ENCODE data around the gene LETMD1. TPM values are rescaled to one million over a fixed set of nuclear protein-coding genes. Genes with fewer than 3 reads are reported as not detected.

LETMD1 gene
- total and polyA plus RNA-seq, 2 of the 8 experiments (the other 6 are each of a cell fraction or from before 2014, with no cell fraction given): 39.4 to 65.3 TPM

DNA sequence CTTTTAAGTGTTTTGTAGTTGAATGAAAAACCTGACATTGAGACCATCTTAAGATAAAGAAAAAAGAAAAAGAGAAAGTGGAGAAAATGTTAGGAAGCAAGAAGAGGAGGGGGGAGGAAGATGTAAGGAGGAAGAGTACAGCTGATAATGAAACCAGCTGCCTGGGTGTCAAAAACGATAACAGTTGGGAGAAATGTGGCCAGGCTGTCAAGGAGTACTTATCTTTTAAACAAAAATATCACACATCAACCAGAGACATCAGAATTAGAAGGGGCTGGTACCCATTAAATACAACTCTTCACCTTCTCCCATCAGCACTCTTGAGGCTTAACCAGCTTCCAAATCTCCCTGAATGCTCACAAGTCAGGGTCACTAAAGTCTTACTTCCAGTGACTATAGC lies 26.4 kb upstream of the LETMD1 start:
- CTCF ChIA-PET (ENCODE audit: partially characterized antibody): interaction anchor here (0.6 to 8.0 kb wide), 7 partner anchors 9 to 330 kb away, joined by 3 to 66 read pairs (median 3); no protein-coding TSS in a partner anchor

More for the DNA sequence above, 26.4 kb upstream of the LETMD1 start:
- Histone ChIP-seq H3K79me2 (ENCODE audit: control insufficient read depth in 1 of 2, insufficient read depth in 2 of 2, low read length in 2 of 2) (peaks cover 15 to 85% of the 10 kb centered on the region in 2 experiments), H2BK12ac (ENCODE audit: low read depth, low read length) (no peak overlapping the region), H3K9ac (replicated peaks in 1 of 4; ENCODE audit: extremely low read depth in 1 of 4, low read depth in 3 of 4, low read length in 3 of 4) (no peak overlapping the region), H4K91ac (replicated peaks; ENCODE audit: insufficient read length, low read length) (no peak overlapping the region), H2AFZ (ENCODE audit: low read length) (no peak overlapping the region), H3K79me1 (ENCODE audit: low read depth, low read length) (peaks cover 4% of the 10 kb centered on the region; the same call in 1 of the 2 replicates), H4K5ac (ENCODE audit: insufficient read length, low read depth, low read length) (no peak overlapping the region), H3K9me3 (ENCODE audit: insufficient read depth in 2 of 2, low read depth in 1 of 2, low read length in 1 of 2) (no peaks in the 10 kb centered on the region), H2BK5ac (ENCODE audit: low read depth, low read length) (no peak overlapping the region), H2BK120ac (replicated peaks; ENCODE audit: low read depth, low read length) (no peak overlapping the region), H3K4me2 (ENCODE audit: insufficient read depth in 1 of 2, low read depth in 2 of 2, low read length in 2 of 2) (no peak overlapping the region), H3K23ac (ENCODE audit: insufficient read length) (no peak overlapping the region), H2BK20ac (ENCODE audit: low read length) (no peak overlapping the region), H3K23me2 (ENCODE audit: low read depth, low read length) (peaks cover 1% of the 10 kb centered on the region; the same call in 1 of the 2 replicates), H4K8ac (ENCODE audit: extremely low read depth, insufficient read depth, low read length) (no peak overlapping the region), H2AK5ac (ENCODE audit: low read depth, low read length) (no peak overlapping the region), H3K27me3 (replicated peaks in 1 of 4; ENCODE audit: control insufficient read depth in 3 of 4, extremely low read depth in 1 of 4, insufficient read depth in 3 of 4, low read length in 3 of 4) (no peaks in the 10 kb centered on the region), H3K4me3 (ENCODE audit: extremely low read depth in 1 of 4, insufficient read depth in 2 of 4, low read depth in 3 of 4, low read length in 4 of 4) (no peak overlapping the region), H4K20me1 (replicated peaks in 1 of 2; ENCODE audit: control insufficient read depth in 1 of 2, insufficient read depth in 2 of 2, low read length in 2 of 2) (no peaks in the 10 kb centered on the region), H3K14ac (ENCODE audit: insufficient read length) (no peak overlapping the region), H3K18ac (ENCODE audit: extremely low read depth, low read length) (no peak overlapping the region), H3K4ac (replicated peaks; ENCODE audit: insufficient read length, low read depth, low read length) (no peak overlapping the region), H2BK15ac (ENCODE audit: low read length) (no peak overlapping the region), H3K27ac (ENCODE audit: low read depth, low read length) (no peak overlapping the region), H3K4me1 (replicated peaks in 1 of 4; ENCODE audit: control insufficient read depth in 3 of 4, insufficient read depth in 4 of 4, low read length in 3 of 4) (peaks cover 2 to 7% (median 5%) of the 10 kb centered on the region in 4 experiments), H3K36me3 (ENCODE audit: control insufficient read depth in 2 of 4, insufficient read depth in 4 of 4, low read length in 3 of 4) (no peaks in the 10 kb centered on the region), H3K56ac (replicated peaks; ENCODE audit: insufficient read length, low read depth, low read length) (no peak overlapping the region)
- no peak for TF ChIP-seq BCL11A (IDR thresholded peaks at IDR 0.05; ENCODE audit: low read depth in 2 of 2, low read length in 2 of 2)
- TF ChIP-seq FOSL1 (IDR thresholded peaks at IDR 0.05; ENCODE audit: insufficient read depth, low read depth, low read length): no peak
- TF ChIP-seq CHD1 (IDR thresholded peaks at IDR 0.05; ENCODE audit: low read depth, low read length): no peak
- 86% methylated on average over 1 of the region's 1 CpG; no CpG with 5 or more reads in 1 of the 2 experiments for whole genome bisulfite sequencing, 2 experiments (ENCODE audit: extremely low coverage in 1 of 2, insufficient coverage in 1 of 2, insufficient read length in 1 of 2, insufficient replicate concordance in 2 of 2, low coverage in 1 of 2, low lambda C conversion rate in 2 of 2, missing lambda C conversion rate in 1 of 2)
- no peak for DNase-seq (ENCODE audit: low read depth in 1 of 2, low spot score in 2 of 2)
- POLR2A ChIA-PET (ENCODE audit: partially characterized antibody): interaction anchor here (0.6 to 1.0 kb wide), 3 partner anchors 231 to 391 kb away, joined by 3 to 4 read pairs (median 3); no protein-coding TSS in a partner anchor
- no peak for FAIRE-seq
